SK-N-SH treated with all-trans-retinoic acid at 6 μM for 48 hours (cell line): ENCODE results near the gene OR9G4.

Experiments used
- ARNTL ChIP-seq: fragments of 450-650 bp; formaldehyde crosslinking; IDR thresholded peaks from 2 replicates; pipeline ENCODE4 v1.5.0; 2020; ENCODE audit warnings: low read depth, mild to moderate bottlenecking, moderate library complexity, borderline replicate concordance
- BACH2 ChIP-seq: fragments of 250-450 bp; sonication (Bioruptor Pico); IDR thresholded peaks from 2 replicates; pipeline ENCODE4 v1.9.0; 2021; ENCODE audit warnings: mild to moderate bottlenecking, borderline replicate concordance
- SNAI2 ChIP-seq: fragments of 250-450 bp; sonication (Bioruptor Pico); IDR thresholded peaks from 2 replicates; pipeline ENCODE4 v1.5.0; 2020; ENCODE audit warnings: mild to moderate bottlenecking, moderate library complexity
- ZFP30 ChIP-seq: fragments of 450-650 bp; formaldehyde crosslinking; IDR thresholded peaks from 2 replicates; pipeline ENCODE4 v1.5.0; 2022; ENCODE audit warnings: mild to moderate bottlenecking, moderate library complexity

- no peak for TF ChIP-seq ZFP30 (CRISPR knock-in tag)
- no peak for TF ChIP-seq SNAI2
- TF ChIP-seq BACH2 = no peak
- TF ChIP-seq ARNTL (CRISPR knock-in tag) = no peak
These were observed 34.3 kb downstream of the OR9G4 start for GRCh38 chr11:56714206-56714605.
